HG02852 (cell line): ENCODE data around the gene GLIS2.

Experiments
- ATAC-seq: cut with Tn5 transposase; IDR thresholded peaks from one replicate; pipeline ENCODE4 v1.9.1; 2021; ENCODE audit warnings: mild to moderate bottlenecking, moderate library complexity; ENCODE audit not compliant: unreplicated experiment

GLIS2 gene

DNA sequence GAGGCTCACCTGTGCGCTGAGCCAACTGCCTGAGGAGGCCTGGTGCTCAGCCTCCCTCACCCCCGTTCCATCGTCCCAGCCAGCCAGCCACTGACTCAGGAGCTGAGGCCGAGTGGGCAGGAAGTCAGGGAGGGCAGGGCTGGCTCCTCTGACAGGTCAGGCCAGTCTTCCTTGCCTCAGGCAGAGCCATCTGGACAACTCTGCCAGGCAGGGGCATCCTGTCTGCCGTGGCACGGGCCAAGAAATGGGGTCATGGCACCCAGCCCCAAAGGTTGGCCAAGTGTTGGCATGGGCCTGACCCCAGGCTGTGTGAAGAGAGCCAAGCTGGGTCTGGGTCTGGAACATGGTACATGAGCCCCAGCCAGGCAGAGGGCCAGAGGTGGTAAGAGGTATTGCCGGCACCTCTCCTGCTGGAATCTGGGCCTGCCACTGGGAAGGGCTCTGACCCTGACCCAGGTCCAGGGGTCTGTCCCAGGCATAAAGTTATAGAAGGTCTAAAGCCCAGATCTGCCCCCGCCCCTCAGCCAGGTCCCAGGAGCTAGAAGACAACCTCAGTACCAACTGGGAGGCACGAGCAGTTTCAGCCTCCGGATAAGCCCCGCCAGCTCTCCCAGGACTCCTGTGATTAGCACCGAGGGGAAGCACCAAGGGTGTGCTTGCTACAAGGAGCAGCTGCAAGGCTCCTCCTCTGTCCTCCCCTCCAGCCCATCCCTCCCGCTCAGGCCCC, 53.3 kb downstream of the GLIS2 start:
- ATAC-seq: no peak

DNA sequence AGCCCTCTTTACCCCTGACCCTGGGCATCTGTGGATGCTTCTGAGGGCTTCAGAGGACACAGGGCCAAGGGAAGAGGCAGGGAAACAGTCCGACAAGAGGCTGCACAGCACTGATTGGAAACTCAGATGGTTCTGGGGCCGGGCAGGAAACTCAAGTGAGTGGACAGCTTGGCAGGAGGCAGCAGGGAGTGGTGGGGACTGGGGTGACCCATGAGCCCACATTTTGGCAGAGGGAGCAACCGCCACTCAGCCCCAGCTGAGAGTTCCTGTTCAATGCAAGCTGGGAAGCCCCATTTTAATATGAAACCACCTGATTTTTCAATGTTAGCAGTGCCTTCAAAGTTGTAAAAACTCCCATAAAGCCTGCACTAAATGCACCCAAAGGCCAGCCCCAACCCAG, 54.3 kb downstream of the GLIS2 start:
- ATAC-seq: no peak

DNA sequence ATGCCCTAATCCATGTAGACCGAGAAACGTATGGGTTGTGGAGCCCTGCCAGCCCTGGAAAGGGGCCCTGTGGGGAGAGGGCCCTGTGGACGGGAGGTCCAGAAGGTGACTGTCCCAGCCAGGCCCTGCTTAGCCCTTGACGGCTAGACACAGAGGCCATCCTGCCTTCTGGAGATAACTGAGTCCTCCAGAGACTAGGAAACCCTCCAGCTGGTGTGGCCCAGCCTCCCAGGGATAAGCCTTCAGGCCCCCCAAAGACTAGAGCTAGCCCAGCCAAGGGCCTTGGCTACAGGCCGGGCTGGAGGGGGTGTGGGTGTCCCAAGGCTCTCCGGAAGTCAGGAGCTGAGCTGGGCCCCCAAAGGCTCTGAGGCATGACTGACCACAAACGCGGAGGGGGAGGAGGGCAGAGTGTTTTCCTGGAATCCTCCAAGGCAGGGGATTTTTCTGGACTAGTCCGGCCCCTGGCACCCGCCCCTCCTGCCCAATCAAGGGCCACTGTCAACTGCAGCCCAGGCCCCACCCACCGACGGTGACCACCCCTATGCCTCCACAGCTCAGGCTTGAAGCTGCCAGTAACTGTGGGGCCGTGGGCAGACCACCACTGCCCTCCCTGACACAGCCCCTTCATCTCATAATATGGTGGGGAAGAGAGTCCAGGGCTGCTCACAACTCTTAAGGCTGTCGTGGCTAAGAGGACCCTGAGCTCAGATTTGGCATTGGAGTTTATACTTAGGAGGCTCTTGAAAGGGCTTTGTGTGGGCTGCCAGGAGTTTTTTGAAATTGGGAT, 54.9 kb downstream of the GLIS2 start:
- no peak for ATAC-seq

DNA sequence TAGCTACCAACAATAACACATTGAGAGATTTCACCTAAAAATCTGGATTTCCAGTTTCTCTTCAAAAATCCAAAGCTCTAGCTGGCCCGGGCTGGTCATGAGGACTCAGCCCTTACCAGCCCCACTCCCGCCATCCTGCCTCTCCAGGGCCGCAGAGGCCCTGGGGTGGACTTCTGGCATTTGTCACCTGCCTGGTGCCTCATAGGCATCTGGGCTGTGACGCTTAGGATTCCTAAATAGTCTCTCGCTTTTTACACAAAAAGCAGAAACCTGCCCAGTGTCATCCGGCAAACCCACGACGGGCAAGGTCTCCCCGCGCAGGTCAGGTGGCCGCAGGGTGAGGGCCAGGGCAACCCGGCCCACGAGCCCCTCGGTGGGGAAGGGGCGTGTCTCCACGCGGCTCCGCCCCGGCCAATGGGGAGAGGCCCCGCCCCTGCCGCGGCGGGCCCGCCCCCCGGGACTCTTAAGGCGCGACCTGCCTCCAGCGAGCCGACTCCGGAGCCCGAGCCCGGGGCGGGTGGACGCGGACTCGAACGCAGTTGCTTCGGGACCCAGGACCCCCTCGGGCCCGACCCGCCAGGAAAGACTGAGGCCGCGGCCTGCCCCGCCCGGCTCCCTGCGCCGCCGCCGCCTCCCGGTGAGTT, 55.6 kb downstream of the GLIS2 start, which contains the start of gene VASN:
Gene VASN (plus strand): TSS at position 492 of the 644 bp plus-strand sequence. CDS start 9,030 bp downstream, outside the sequence.
- peak; percentile 64 for ATAC-seq

DNA sequence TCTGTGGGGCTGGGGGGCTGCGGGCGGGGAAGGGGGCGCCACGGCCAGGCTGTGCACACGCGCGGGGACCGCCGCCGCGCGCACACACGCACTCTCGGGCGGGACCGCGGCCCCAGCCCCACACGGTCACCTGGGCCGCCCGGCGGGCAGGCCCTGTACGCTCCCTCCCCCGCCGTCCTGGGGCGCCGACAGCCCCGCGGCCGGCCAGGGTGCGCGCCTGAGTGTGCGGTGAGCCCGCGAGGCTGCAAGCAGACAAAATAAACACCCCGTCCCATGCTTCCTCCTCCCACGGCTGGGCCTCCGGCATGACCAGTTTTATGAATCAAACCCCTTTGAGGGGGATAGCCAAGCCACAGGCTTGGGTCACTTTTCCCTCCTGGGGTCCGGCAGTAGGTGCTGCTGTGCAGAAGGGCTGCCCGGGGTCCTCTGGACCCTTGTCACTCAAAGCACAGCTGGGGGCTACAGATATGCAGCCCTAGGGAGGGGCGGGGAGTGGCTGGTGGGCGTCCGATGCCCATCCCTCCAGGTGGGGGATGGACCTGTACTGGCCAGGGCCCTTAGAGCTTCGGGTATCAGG, 56.2 kb downstream of the GLIS2 start:
- peak; percentile 22 for ATAC-seq

DNA sequence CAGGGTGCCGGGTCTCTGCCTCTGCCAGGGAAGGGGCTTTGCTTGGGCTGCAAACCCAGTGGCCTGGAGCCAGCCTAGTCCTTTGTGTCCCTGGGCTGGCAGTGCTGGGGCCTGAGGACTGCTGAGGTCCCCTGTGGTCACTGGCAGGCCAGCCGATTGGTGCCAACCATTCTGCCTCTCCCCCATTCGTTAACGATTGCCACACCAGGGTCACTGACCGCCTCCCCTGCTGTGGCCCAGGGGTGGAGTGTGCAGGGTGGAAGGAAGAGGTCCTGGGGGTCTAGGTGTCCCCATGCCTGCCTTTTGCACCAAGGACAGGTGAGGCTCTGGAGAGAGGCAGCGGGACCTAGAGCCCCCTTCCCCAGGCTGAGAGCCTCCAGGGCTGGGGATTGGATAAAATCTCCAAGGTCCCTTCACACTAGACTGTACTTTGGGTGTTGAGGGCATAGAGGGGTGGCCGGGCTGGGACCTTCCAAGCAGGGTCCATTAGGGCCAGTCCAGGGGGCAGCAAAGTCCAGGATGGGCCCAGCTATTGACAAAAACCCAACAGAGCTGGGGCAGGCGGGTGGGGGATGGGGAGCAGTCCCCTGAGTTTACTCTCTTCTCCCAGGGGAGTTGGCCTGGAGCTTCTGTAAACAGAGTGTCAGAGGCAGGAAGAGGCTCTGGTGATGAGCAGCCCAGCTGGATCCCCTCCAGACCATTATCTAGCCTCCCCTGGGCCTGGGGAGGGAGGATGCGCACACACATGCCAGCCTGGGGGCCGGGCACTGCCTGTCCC, 56.9 kb downstream of the GLIS2 start:
- ATAC-seq: no peak

DNA sequence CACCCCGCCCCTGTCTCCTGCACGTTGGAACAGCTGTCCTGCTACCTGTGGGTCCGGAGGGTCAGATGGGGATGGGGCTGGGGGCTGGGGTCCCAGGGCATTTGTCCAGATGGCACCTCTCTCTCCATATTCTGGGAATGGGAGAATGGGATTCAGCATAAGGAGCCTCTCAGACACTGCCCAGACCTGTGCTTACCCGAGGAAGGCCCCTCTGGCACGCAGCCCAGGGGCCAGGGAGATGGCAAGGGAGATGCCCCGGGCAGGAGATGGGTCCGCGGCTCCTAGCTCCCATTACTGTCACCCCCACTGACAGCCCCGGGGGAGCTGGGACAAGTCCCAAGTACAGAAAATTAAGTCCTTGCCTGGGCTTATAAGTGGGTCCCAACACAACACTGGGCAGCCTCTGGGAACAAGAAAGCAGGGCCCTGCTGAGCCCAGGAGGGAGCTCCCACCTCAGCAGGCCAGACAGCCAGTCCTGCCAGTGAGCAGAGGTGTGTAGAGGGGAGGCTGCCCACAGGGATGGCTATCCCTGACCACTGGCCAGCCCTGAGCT, 57.6 kb downstream of the GLIS2 start:
- ATAC-seq: no peak

DNA sequence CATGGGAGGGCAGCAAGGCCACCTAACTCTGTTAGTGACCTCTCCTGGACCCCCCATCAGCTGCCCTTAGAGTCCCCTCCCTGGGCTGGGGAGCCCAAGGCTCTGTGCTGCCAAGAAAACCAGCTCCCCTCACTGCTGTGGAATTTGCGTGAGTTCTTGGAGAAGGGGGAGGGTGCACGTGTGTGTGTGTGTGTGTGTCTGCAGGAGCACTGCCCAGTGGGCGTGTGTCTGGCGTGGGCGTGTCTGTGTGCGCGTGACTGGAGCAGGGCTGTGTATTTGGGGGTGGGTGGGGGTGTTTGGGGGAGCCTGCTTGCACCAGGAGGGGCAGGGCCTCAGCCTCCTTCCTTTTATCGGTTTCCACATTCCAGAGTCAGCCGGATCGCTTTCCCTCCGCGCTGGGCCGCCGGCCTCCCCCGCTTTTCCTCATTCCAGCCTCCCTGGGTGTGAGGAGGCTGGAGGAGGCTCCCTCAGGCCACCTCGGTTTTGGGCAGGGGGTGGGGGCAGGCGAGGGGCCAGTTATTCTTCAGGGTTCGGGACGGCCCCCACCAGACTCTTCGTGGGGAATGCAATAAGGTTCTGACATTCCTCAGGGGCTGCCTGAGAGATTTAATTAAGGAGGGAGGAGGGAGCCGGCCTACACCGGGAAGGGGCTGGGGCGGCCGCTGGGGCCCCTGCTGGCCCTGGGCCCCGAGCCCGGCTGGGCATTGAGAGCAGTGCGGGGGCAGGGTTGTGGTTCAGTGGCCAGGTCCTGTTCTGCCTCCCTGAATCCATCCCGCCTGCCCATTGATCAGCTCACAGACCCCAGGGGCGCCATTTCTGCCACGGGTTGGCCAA, 58.3 kb downstream of the GLIS2 start:
- no peak for ATAC-seq

DNA sequence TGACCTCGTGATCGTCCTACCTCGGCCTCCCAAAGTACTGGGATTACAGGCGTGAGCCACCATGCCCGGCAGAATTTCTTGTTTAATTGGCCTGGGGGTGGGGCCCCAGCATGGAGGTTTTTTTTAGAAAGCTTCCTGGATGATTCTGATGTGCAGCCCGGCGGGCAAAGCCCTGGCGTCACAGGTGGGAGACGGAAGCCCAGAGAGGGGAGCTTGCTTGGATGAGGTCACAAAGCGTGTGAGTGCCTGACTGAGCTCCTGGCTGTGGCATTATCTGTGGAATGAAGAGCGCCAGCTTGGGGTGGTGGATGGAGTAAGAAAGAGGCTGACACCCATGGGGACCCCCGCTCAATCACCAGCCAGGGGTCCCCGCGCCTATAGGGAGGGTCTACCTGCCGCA, 59.9 kb downstream of the GLIS2 start:
- ATAC-seq: no peak

DNA sequence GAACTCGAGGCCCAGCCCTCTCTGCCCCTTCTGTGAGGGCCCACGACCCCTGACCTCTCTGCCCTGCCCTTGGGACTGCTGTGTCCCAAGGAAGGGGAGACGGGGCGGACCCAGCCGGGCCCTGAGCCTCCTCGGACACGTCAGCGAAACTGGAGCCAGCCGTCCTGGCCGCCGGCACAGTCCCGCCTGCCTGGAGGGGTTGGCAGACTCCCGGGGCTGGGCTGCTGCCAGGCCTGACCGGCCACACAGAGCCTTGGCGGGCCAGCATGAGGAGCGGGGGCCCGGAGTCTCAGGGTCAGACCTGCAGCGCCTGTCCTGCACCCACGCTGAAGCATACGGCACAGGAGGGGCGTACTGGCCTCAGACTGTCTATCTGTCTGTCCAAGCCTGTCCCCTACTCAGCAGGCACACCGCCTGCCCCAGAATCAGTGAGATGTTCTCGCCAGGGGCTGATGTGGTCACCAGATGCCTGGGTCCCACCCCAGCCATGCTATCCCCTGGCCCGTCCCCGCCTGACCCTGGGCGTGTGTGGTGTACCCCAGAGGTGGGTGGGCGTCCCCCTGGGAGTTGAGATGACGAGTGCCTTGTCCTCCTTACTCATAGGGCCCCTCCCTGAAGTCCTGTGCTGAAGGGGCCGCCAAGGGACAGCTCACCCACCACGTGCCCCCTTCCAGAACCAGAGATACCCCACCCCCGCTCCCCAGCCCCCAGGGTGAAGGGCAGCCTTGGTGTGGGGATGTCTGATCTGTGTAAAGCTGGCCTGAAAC, 60.4 kb downstream of the GLIS2 start:
- ATAC-seq: no peak

DNA sequence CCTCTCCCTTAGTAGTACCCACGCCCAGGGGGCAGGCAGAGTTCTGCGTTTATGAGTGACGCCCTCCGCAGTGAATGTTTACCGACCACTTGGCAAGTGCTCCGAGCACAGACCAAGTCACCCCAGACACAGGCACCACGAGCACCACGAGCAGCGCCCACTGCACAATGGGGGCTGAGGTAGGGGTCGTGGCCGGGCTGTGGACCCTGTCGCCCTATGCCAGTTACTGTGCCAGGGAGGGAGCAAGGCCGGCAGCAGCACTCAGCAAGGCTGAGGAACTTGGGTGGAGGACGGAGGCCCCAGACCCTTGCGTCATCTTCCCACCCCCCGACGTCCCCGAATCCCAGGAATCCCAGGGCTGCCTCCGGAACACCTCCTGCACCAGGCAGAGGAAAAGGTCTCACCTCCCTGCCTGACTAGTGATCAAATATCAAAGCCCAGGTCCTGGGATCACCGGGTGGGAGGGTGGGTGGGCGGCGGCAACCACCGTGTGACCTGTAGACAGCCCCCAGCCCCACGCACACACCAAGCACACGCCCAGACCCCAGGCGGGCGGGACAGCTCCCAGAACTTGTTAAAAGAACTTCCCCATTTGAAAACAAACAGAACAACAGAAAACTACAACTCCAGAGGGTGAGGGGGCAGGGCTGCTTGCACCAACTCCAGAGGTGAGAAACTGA, 61.2 kb downstream of the GLIS2 start:
- ATAC-seq: no peak

DNA sequence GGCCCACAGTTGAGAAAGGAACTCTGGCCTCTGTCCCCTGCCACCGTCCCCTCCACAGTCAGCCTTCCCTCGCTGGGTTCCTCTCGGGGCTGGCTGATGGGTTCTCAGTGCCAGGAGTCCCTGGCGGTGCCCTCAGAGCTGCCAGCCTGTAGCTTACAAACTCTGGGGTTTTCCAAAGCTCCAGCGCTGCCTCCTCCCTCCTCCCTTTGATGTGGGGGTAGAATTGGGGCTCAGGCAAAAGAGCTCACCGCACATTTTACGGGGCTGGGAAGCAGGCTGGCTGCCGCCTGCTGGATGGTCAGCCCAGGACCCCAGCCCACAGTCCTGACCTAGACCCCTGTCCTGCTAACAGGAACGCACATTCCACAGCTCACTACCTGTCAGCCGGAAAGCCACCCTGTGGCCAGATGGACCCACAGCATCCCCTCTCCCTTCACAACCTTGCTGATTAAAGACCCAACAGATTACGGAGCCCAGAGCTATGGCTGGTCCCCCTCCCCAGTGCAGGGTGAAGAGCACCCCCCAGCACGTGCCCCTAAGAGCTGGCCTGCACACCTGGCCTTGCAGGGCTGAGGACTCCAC, 61.8 kb downstream of the GLIS2 start:
- ATAC-seq: no peak

DNA sequence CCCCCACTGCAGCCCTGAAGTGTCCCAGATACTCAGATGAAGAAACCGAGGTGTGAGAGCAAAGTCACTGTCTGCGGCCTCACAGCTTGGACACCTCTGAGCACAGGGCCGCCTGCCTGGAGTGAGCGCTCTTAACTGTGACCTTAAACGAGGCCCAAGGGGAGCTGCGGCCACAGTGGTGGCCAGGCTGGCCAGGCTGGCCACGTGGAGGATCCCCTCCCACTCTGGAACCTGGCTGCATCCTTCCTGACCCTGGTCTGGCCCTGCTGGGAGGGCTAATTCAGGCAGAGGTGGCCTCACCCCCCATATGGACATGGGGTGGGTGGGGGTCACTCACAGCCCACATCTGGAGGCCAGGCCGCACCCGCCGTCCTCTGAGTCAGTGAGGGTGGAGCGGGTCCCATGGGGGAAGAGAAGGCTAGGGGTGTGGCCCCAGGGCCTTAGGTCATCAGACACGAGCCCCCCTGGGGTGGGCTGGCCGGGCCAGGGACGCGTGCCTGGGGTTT, 62.3 kb downstream of the GLIS2 start:
- ATAC-seq: no peak

DNA sequence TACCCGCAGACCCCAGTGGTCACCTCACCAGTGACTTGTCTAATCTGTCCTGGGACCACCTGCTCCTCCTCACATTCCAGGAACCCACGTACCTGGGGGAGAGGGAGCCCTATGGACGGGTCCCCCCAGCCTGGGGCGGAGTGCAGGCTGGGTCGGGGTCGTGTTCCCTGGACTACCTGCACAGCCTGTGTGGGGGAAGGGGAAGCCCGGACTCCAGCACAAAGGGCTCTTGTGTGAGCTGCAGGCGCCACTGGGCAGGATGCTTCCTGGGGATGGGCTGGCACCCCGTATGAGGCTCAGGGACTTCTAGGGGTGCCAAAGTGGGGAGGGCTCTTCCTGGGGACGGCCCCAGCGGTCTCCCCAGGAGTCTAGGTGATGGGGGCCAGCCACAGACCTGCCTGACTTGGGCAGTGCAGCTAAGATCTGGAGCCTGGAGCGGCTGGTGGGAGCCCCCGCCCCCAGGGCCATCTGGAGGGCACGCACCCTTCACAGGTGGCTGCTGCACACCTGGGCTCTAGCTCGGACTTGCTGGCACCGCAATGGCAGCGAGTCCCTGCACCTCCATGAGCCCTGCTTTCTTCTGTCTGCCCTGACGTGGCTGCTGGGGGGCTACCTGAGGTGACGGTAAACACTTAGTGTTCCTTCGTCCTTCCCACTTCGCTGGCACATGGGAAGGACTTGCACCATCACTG, 63.3 kb downstream of the GLIS2 start:
- no peak for ATAC-seq

DNA sequence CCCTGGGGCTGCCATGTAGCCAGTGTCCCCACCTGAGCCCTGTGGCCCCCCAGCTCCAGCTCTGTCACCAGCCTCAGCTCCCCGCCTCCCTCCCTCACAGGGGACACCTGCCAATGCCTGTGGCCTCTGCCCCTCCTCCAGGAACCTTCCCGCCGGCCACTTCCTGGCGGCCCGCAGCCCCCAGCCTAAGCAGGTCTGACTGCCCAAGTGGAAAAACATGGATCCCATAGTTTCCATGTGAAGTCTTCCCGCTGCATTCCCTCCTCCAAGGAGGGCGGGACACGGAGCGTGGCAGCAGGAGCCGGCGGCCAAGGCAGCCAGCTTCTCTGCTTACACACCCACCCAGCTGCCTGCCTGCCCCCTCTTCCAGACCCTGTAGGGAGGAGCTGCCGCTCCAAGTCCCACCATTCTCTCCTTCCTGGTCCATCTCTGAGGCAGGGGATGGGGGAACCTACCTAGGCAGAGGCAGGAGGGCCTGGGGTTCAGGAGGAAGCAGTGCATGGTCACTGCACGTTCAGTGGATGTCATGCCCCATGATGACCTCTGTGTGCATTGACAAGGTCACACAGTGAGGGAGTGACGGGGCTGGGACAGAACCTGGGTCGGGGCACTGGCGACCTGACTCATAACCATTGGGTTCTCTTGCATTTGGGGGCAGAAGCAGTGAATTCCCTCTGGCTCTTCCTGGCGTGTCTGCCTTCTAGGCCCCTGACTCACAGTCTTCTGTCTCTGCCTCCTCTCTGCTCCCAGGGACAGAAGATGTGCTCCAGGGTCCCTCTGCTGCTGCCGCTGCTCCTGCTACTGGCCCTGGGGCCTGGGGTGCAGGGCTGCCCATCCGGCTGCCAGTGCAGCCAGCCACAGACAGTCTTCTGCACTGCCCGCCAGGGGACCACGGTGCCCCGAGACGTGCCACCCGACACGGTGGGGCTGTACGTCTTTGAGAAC, 64.5 kb downstream of the GLIS2 start:
- ATAC-seq: no peak
